Fibroblast of lung (primary cell): ENCODE results near the gene ECD.

ENCODE experiments used
- EZH2 ChIP-seq: IDR thresholded peaks from 2 replicates; pipeline ENCODE4 v1.5.1; 2012; ENCODE audit warnings: low read length, control low read depth, mild to moderate bottlenecking; ENCODE audit errors: missing control alignments
- TF ChIP-seq, protein P1 (sequence below), 2 donors: IDR thresholded peaks in 1 of 2; conservative IDR thresholded peaks in 1 of 2; 1 replicate in 1 of 2; 2 replicates in 1 of 2; pipeline ENCODE4 v1.5.1; 2011 to 2012; ENCODE audit warnings: low read length in 2 of 2, control low read depth in 1 of 2, inconsistent platforms in 1 of 2, low read depth in 1 of 2, mild to moderate bottlenecking in 1 of 2

DNA sequence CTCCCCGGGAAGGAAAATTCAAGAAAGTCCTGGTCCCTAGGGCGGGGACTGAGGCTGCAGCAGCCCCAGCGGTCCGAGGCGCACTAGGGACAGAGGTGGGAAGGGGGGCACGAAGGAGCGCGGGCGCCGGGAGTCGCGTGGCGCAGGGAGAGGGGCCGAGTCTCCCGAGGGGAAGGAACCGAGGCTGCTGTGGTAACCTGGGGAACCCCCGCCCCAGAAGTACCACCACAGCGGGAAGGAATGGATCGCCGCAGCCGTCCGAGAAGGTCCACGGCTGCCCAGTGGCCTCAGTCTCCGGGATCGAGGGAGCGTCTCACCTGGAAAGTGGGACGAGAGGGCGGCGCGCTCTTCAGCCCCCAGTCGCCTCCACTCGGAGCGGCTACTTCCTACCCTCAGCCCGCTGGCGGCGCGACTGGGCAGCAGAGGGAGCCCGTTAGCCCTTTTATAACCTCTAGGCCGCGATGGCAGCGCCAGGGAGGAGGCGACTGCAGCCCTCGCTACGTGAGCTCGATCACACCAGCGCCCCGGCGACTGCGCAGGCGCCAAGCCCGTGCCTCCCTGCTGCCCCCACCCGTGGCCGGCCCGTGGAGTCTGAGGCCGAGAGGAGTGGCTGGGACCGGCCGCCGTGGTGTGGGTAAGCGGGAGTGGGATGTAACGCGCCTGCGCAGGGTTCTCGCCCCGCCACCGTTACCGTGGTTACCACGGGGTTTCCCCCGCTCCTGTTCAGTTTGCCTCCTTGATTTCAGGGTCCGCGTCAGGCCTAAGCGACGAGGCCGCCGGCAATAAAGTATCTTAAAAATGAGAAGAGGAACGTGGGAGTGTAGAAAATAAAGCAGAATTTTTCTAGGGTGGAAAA, 71.1 kb downstream of the ECD start, which contains the start of gene P4HA1:
- TF ChIP-seq, protein P1, sequence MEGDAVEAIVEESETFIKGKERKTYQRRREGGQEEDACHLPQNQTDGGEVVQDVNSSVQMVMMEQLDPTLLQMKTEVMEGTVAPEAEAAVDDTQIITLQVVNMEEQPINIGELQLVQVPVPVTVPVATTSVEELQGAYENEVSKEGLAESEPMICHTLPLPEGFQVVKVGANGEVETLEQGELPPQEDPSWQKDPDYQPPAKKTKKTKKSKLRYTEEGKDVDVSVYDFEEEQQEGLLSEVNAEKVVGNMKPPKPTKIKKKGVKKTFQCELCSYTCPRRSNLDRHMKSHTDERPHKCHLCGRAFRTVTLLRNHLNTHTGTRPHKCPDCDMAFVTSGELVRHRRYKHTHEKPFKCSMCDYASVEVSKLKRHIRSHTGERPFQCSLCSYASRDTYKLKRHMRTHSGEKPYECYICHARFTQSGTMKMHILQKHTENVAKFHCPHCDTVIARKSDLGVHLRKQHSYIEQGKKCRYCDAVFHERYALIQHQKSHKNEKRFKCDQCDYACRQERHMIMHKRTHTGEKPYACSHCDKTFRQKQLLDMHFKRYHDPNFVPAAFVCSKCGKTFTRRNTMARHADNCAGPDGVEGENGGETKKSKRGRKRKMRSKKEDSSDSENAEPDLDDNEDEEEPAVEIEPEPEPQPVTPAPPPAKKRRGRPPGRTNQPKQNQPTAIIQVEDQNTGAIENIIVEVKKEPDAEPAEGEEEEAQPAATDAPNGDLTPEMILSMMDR (conservative IDR thresholded peaks at IDR 0.05 in 1 of 2, IDR thresholded peaks at IDR 0.05 in 1 of 2; ENCODE audit: low read depth in 1 of 2, low read length in 2 of 2) = peak; percentile 49
- no peak for TF ChIP-seq EZH2
